Erythroblast (primary cell): ENCODE results near the gene GPX5.

ENCODE experiments used
- GATA1 ChIP-seq: IDR thresholded peaks from 2 replicates; pipeline ENCODE4 v1.6.1; 2011; ENCODE audit warnings: low read depth, mild to moderate bottlenecking, control low read depth, low read length, moderate library complexity
- POLR2A ChIP-seq: IDR thresholded peaks from 2 replicates; pipeline ENCODE4 v1.6.1; 2011; ENCODE audit warnings: mild to moderate bottlenecking, low read length

DNA sequence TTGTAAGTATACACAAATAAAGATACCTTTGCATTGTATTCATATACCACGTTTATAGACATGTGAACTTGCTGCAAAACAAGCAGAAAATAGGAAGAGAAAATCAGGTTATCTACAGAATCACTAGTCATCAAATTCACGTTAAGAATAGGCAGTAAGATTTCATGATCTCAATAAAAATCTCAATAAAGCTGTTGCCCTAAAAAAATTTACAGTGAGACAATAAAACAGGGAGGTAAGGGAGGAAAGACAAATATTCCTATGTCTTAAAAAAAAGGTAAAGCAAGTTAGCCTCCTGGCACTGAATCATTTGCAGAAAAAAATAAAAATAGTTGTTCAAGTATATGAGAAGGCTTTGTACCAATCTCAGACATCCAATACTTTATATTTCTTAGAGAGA lies 44.1 kb downstream of the GPX5 start:
- TF ChIP-seq POLR2A (no peak), GATA1 (no peak)
